Measurements from ENCODE around the gene ACOT7.

GRCh38 chr1:6322161-6322560 is 71.4 kb downstream of the ACOT7 start:
- TF ChIP-seq POLR2AphosphoS5 (IDR thresholded peaks at IDR 0.05): no peak
- TF ChIP-seq CTCF (IDR thresholded peaks at IDR 0.05 in 8 of 11, conservative IDR thresholded peaks at IDR 0.05 in 3 of 11): no peak
- no peak for TF ChIP-seq POLR2A (IDR thresholded peaks at IDR 0.05)
